Activated B cell treated with CpG ODN at 0.5 μM for 24 hours (primary cell): Measurements from ENCODE around the gene SMIM41. TPM values are rescaled to one million over a fixed set of nuclear protein-coding genes. Genes with fewer than 3 reads are reported as not detected.
A peak's percentile ranks its signal among the peaks of the same experiment; 100 is the strongest.

Experiments
- ATAC-seq: fragments of 200-7000 bp; cut with Tn5 transposase; one replicate; pipeline ENCODE4 v1.10.0; 2021; ENCODE audit warnings: low read depth, mild to moderate bottlenecking, moderate library complexity
- CTCF ChIA-PET: fragments of 350-600 bp; sonication (Branson Sonifier 250); formaldehyde crosslinking; loops from one replicate; lab custom pipeline; 2021; ENCODE audit warnings: antibody characterized with exemption; lab: Charles Lee
- POLR2A ChIA-PET: fragments of 350-600 bp; sonication (Branson Sonifier 250); formaldehyde crosslinking; loops from one replicate; lab custom pipeline; 2021; ENCODE audit warnings: antibody characterized with exemption; lab: Charles Lee
- DNase-seq: peaks from one replicate; pipeline ENCODE4 v3.0.0; 2022
- H3K27ac Mint-ChIP-seq: one replicate; pipeline ENCODE4 v1.8.0; 2020; ENCODE audit warnings: mixed read lengths
- H3K27me3 Mint-ChIP-seq: one replicate; pipeline ENCODE4 v1.8.0; 2021; ENCODE audit warnings: mixed read lengths
- H3K36me3 Mint-ChIP-seq: one replicate; pipeline ENCODE4 v1.8.0; 2021; ENCODE audit warnings: low read depth, mixed read lengths
- H3K4me1 Mint-ChIP-seq: one replicate; pipeline ENCODE4 v1.8.0; 2021; ENCODE audit warnings: mixed read lengths
- H3K4me3 Mint-ChIP-seq: one replicate; pipeline ENCODE4 v1.8.0; 2020; ENCODE audit warnings: mild to moderate bottlenecking, mixed read lengths
- H3K9me3 Mint-ChIP-seq: one replicate; pipeline ENCODE4 v1.8.0; 2020; ENCODE audit warnings: mixed read lengths
- intact Hi-C: fragments of 100-400 bp; cut with micrococcal nuclease; formaldehyde crosslinking; loops from one replicate; pipeline ENCODE4 v1.15.1; 2024
- total RNA-seq: library from RNA; stranded (reverse); gene quantifications from 2 replicates; pipeline ENCODE4 v1.2.3, GENCODE V29; 2022
- TF ChIP-seq, protein P1 (sequence below): fragments of 200-600 bp; IDR thresholded peaks from one replicate; pipeline ENCODE4 v1.8.0; 2022; ENCODE audit warnings: antibody characterized with exemption, mild to moderate bottlenecking

The SMIM41 gene
- total RNA-seq, 1 donor from 2014 or later = not detected

DNA sequence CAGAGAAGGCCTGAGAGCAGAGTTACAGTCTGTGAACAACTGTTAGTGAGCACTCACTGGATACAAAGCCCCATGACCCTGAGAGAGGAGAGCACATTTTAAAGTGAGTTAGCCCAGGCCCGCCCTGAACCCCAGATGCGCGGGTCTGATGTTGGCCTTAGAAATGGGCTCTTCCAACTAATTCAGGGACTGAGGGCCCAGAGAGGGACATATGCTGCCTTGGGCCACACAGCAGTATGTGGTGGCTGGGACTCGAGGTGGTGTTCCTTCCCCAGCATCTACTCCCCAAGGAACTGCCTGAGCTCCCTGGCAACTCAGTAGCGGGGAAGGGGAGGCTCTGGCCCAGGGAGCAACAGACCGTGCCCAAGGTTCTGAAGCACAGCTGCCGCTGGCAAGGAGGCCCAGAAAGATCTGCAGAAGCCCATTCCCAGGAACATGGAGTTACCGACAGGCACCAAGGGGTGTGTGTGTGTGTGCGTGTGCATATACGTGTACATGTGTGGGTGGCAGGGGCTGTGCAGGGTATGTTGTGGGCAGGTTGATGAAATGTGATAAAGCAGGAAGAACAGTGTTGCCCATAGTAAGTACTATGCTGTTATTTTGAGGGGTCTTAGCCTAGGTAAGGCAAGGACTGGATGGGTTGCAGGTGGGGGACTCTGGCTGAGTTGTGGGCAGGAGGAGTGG lies 71.8 kb downstream of the SMIM41 start:
- CTCF ChIA-PET = interaction anchor here (1.6 kb wide), 1 partner anchor 176 kb away, joined by 4 read pairs; no protein-coding TSS in a partner anchor
- intact Hi-C loops = loop anchor here (10.0 kb wide), 1 partner anchor 354 kb away; no protein-coding TSS in a partner anchor
- Mint-ChIP-seq H3K27ac (no peak overlapping the region), H3K36me3 (no peaks in the 10 kb centered on the region), H3K9me3 (no peaks in the 10 kb centered on the region), H3K4me3 (peak overlapping the region; percentile 20), H3K27me3 (peaks cover 23% of the 10 kb centered on the region), H3K4me1 (peaks cover 6% of the 10 kb centered on the region)
- TF ChIP-seq, protein P1, sequence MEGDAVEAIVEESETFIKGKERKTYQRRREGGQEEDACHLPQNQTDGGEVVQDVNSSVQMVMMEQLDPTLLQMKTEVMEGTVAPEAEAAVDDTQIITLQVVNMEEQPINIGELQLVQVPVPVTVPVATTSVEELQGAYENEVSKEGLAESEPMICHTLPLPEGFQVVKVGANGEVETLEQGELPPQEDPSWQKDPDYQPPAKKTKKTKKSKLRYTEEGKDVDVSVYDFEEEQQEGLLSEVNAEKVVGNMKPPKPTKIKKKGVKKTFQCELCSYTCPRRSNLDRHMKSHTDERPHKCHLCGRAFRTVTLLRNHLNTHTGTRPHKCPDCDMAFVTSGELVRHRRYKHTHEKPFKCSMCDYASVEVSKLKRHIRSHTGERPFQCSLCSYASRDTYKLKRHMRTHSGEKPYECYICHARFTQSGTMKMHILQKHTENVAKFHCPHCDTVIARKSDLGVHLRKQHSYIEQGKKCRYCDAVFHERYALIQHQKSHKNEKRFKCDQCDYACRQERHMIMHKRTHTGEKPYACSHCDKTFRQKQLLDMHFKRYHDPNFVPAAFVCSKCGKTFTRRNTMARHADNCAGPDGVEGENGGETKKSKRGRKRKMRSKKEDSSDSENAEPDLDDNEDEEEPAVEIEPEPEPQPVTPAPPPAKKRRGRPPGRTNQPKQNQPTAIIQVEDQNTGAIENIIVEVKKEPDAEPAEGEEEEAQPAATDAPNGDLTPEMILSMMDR = no peak
- POLR2A ChIA-PET = no interaction called here
- DNase-seq (no peak), ATAC-seq (no peak)

DNA sequence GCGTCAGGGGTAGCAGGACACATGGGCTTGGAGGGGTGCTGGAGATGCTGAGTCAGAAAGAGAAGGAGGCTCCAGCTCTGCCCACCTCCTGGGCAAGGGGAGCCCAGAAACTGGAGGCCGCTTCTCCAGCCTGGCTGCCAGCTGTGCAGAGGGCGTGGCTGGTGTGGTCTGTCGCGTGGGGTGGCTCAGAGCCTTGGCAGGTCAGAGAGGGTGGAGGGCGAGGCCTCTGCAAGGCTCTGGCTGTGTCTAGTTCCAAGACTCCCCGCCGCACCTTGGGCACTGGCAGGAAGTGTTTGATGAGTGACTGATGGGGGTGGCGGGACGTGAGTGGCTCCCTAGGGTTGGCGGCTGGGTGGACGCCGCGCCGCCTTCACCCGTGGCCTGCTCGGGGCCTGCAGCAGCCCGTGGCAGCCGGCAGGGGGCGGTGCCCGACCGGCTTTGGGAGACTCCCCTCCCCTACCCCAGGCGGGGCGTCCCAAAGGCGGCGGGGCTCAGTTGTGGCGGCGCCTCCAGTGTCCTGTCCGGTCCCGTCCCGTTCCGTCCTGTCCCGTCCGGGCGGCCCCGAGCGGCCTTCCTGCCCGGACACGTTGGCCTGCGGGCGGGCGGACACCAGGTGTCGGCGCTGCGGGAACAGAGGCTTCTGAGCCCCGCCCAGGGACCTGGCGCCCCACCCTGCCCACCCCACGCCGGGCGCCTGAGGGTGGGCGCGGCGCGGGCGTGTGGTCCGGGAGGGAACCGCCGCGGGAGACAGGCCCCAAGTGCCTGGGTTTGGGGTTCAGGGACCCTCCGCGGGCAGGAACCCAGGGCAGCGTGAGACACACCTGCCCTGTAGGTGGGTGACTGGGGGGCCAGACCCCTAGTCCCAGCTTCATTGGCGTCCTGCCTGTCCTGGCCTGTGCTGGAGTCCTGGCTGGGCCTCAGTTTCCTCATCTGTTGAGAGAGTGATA lies 72.6 kb downstream of the SMIM41 start:
- DNase-seq = peak; percentile 54
- TF ChIP-seq, protein P1 = peak; percentile 52
- intact Hi-C loops = loop anchor here (1.0 to 10.0 kb wide), 3 partner anchors 175 to 829 kb away; no protein-coding TSS in a partner anchor
- Mint-ChIP-seq H3K27ac (no peak overlapping the region), H3K4me3 (peak overlapping the region; percentile 20), H3K4me1 (peaks cover 6% of the 10 kb centered on the region), H3K36me3 (no peaks in the 10 kb centered on the region), H3K9me3 (no peaks in the 10 kb centered on the region), H3K27me3 (peaks cover 23% of the 10 kb centered on the region)
- CTCF ChIA-PET = interaction anchor here (1.6 kb wide), 1 partner anchor 176 kb away, joined by 4 read pairs; no protein-coding TSS in a partner anchor
- POLR2A ChIA-PET = no interaction called here
- peak; percentile 81 for ATAC-seq

DNA sequence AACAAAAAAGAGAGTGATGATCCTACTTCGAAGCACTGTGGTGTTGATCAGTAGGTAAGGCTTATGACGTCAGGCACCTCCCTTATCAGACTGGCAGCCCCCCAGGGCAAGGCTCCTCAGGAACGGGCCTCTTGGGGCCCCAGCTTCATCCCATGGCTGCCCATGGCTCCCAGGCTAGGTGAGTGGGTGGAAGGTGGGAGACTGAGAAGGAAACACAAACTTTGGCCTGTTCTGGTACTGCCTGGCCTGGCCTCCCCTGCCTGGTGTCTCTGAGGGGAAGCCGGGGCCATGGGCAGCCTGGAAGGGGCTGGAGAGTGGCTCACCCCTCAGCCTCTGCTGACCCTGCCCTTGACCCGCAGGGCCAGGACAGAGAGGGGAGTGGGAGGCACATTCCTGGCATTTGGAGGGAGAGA lies 73.4 kb downstream of the SMIM41 start:
- Mint-ChIP-seq H3K9me3 (no peaks in the 10 kb centered on the region), H3K27ac (no peak overlapping the region), H3K4me1 (peaks cover 6% of the 10 kb centered on the region), H3K36me3 (no peaks in the 10 kb centered on the region), H3K27me3 (peaks cover 23% of the 10 kb centered on the region), H3K4me3 (no peak overlapping the region)
- DNase-seq = no peak
- intact Hi-C loops = loop anchor here (1.0 to 10.0 kb wide), 3 partner anchors 174 to 828 kb away; no protein-coding TSS in a partner anchor
- TF ChIP-seq, protein P1 = no peak
- ATAC-seq = no peak
- ChIA-PET POLR2A (no interaction called here), CTCF (interaction anchor here (3.3 kb wide), 1 partner anchor 174 kb away, joined by 14 read pairs; no protein-coding TSS in a partner anchor)

DNA sequence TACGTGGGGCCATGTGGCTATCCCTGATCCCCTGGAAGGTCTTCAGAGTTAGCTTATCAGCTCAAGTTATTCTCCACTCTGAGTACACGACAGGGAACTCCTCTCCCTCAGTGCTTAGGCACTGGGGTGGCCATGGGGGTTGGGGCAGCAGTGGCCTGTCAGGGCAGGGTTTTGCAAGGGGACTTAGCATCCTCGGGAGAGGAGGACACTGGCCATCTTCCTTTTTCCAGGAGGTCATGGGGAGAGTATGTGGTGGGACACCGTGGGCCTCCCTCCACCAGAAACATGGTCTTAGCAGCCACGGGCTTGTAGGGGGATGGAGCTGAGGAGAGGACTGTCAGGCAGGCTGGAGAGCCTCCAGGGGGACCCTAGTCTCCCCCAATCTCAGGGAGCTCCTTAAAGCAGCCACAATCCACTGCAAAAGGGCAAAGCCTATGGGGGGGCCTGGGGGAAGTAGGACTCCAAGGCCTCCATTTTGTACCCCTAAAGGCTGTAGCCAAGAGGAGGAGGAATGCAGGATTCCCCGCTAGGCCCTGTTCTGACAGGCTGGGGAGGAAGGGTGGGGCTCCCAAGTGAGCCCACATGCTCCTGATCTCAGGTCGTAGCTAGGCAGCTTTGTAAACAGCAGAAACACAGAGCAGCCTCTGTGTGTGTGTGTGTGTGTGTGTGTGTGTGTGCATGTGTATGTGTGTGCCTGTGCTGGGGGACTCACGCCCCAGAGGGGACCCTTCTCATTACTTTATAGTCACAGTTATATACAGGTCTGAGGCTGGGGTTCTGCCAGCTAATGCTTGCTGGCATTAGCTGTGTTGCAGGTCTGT lies 75.8 kb downstream of the SMIM41 start:
- ATAC-seq = no peak
- Mint-ChIP-seq H3K4me1 (peaks cover 6% of the 10 kb centered on the region), H3K36me3 (no peaks in the 10 kb centered on the region), H3K4me3 (no peak overlapping the region), H3K9me3 (peaks cover 5% of the 10 kb centered on the region), H3K27me3 (peaks cover 21% of the 10 kb centered on the region), H3K27ac (no peak overlapping the region)
- ChIA-PET CTCF (interaction anchor here (0.6 to 3.3 kb wide), 2 partner anchors 124 to 172 kb away, joined by 4 to 14 read pairs; no protein-coding TSS in a partner anchor), POLR2A (no interaction called here)
- intact Hi-C loops = loop anchor here (10.0 kb wide), 1 partner anchor 350 kb away; no protein-coding TSS in a partner anchor
- no peak for DNase-seq
- TF ChIP-seq, protein P1 = no peak
